Fibroblast of skin of left quadriceps (primary cell): Measurements from ENCODE around the gene PLA2G15.

Experiments used
- DNase-seq, 2 experiments: peaks; one replicate each; pipeline ENCODE4 v3.0.0-alpha.2; 2013; ENCODE audit warnings: low read depth in 2 of 2

PLA2G15 gene, protein sequence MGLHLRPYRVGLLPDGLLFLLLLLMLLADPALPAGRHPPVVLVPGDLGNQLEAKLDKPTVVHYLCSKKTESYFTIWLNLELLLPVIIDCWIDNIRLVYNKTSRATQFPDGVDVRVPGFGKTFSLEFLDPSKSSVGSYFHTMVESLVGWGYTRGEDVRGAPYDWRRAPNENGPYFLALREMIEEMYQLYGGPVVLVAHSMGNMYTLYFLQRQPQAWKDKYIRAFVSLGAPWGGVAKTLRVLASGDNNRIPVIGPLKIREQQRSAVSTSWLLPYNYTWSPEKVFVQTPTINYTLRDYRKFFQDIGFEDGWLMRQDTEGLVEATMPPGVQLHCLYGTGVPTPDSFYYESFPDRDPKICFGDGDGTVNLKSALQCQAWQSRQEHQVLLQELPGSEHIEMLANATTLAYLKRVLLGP

DNA sequence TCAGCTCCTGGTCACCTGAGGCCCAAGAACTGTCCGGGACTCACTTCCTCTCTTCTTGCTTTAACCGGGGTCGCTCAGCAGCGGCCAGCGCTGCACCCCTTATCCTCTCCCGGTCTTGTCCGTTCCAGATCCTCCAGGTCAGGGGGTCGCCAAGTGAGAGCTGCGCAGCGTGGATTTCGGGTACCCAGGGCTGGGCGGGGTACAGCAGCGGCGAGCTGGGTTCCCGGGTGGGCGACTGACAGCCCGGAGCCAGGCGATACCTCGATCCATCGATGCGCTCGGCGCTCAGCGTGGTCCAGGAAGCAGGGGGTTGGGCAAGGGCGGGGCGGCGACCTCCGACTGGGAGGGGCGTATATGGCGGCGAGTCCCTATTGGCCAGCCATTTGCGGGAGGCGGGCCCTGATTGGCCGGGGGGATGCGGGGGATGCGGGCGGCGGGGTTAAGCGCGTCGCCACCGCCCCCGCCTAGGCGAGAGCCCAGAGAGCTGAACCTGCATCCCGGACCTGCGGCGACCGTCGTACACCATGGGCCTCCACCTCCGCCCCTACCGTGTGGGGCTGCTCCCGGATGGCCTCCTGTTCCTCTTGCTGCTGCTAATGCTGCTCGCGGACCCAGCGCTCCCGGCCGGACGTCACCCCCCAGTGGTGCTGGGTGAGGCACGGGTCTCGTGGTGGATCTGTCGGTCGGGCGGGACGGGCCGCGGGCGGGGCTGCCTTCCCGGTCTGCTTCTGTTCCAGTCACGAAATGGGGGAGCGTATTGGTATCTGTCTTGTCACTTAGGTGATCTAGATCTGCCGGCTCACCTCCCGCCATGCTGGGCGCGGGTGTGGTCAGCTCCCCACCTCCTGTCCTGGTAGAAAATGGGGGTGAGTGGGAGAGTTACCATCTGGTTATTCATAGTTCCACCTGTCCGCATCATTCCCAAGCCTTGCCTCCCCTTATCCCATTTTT is at the start of gene PLA2G15:
Gene PLA2G15, plus strand, starts transcription at position 471 of the 951 bp plus-strand sequence. Its CDS starts 54 bp downstream, at position 525.
- peak; percentile 85 to 87 for DNase-seq

DNA sequence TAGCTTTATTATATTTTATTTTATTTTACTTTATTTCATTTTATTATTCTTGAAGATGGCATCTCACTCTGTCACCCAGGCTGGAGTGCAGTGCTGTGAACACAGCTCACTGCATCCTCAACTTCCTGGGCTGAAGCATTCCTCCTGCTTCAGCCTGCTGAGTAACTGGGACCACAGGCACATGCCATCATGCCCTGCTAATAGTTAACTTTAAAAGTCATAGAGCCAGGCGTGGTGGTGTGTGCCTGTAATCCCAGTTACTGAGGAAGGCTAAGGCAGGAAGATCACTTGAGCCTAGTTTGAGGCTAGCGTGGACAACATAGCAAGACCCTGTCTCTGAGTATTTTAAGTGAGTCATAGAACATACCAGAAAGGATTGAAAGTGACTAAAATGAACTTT is 47.9 kb upstream of the PLA2G15 start:
- DNase-seq = no peak

DNA sequence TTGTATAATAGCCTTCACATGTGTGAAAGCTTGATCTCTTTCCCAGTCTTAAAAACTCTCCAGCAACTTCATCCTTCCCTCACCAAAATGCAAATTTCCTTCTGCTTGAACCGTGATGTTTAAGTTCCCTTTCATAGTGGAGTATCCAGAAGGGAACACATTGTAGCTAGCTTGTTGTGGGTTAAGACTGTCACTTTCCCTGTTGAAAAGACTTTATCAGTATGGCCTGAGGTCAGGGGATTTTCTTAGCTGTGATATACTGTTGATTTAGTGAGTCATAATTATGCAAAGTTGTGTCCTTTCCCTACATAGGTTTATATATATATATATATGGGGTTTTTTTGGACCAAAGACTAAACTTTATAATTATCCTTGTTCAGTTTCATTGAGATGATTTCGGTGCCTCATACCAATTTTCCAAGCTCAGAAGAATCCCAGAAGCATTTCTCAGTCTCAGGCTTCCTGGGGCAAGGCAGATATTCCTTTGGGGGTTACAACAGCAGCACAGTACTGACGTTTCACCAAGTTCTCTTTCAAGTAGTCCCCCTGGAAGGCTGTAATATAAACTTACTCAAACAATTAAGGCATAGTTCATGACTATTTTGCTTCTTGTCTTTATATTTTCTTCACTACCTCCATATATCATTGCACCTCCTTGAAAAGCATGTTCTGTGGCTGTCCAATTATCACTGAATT is 44.9 kb upstream of the PLA2G15 start:
- no peak for DNase-seq

DNA sequence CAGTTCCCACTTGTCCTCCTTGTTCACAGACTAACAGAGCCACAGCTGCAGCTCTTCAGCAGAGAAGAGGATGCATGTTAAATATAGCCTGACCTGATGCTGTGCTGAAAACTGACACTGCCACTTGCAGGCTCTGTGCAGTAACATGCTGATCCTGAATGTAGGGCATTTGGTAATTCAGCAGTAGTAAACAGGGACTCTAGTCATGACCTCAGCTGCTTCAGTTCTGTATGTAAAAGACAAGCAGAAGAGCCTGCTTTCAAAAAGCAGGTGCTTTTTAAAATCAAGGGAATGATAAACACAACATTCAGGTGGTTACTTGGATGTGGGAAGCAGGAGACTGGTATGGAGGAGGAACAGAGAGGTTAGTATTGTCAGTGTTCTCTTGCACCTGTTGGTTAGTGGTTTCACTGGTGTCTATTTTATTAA is 43.1 kb upstream of the PLA2G15 start:
- no peak for DNase-seq

DNA sequence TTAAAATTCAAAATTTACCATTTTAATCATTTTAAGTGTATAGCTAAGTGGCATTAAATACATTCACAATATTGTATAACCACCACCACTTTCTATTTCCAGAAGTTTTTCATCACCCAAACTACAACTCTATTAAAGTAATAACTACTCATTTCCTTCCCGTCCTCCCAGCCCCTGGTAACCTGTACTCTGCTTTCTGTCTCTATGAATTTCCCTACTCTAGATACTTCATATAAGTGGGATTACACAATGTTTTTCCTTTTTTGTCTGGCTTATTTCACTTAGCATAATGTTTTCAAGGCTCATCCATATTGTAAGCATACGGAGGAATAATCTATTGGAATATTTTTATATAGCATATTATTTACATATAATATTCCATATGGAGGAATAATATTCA is 38.9 kb upstream of the PLA2G15 start:
- DNase-seq = no peak

DNA sequence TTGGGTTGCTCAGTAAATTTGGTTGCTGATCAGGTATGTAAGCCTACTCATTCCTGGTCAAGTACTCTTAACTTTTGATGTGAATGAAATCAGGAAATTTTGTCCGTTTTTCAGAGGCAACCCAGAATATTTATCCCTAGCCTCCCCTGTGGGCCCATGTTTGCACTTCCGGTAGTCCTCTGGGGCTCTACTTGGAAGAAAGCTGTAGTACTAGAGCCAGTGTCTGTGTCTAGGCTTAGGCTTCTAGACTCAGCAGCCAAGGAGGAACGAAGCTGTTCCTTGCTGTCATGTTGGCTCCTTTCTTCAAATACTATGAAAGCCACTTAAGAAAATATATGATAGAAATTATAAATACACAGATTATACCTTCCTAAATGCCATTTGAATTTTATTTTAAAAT is 30.4 kb upstream of the PLA2G15 start:
- DNase-seq = no peak

DNA sequence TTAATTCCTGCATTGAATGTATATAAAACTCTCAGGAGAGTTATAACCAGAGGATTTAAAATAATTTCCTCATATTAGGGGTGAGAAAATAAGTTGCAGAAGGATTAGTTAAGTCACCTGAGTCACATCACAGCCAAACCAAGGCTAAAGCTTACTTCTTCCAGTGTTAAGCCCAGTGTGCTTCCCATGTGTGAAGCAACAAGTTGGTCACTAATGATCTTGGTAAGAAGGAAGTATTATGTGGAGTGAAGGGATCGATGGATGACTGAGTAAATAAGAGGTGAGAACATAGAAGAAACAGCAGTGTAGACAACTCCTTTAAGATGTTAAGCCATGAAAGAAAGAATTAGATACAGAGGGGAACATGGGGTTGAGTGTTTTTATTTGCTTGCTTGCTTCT is 29.9 kb upstream of the PLA2G15 start:
- DNase-seq = no peak

DNA sequence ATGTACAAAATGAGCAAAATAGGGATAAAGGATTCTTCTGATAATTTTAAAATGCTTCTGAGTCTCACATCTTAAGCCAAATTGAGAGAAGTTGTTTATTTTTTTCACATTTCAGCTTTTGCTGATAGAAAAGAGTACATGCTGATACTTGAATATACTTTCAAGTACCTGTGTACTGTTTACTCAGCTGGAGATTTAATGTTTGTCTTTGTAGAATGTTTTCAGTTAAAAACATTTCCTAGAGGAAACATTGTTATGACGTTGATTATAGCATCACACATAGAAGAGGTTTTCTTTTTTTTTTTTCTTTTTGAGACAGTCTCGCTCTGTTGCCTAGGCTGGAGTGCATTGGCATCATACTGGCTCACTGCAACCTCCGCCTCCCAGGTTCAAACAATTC is 28.9 kb upstream of the PLA2G15 start:
- no peak for DNase-seq

DNA sequence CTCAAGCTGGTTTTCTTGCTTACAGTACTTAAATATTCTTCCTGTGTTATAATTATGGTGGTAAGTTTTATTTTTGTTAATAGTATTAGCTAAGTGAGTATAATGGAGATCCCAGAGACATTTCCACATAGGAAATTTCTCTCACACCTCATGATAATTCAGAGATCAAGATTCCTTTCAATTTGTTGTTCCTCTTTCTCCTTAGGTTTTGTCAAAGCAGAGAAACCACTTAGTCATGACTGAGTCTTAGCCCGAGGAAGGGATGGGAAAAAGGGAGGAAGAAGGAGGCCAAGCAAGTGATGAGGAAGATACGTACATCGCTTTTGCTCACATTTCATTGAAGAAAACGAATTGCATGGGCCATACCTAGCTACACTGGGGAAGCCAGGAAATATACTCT is 27.7 kb upstream of the PLA2G15 start:
- no peak for DNase-seq

DNA sequence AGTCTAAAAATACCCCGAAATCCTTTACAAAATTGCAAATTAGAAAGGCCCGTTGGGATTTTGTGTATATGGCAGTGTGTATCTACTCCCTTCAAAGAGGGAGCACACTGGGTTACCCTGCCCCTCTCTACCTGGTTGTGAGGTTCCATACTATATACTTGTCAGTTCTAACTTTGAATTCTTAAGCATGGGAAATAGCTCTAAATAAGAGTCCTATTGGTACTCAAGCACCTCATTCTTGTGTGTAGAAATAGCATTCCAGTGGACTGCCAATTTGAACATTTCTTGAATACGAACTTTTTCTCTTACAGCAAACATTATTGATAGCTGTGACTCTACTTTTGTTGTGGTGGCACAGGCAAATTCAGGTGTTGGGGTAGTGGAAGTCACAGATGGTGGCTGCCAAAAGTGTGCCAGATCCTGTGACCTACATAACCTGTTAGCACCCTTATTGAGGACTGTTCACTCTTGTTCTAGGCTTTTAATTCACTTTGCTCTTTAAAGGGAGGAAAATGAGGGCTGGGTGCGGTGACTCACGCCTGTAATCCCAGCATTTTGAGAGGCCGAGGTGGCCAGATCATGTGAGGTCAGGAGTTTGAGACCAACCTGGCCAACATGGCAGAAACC is 25.3 kb upstream of the PLA2G15 start:
- no peak for DNase-seq

DNA sequence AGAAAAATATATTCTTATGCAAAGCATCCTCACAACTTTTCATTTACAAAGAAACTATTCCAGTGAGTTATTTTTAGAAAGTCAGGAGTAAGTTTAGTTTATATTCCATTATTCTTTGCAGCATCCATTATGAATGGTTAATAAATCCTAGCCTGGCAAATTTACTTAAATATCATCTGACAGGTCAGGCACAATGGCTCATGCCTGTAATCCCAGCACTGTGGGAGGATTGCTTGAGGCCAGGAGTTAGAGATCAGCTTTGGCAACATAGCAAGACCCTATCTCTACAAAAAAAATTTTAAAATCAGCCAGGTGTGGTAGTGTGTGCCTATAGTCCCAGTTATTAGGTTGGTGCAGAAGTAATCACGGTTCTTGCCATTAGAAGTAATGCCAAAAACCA is 22.1 kb upstream of the PLA2G15 start:
- no peak for DNase-seq

DNA sequence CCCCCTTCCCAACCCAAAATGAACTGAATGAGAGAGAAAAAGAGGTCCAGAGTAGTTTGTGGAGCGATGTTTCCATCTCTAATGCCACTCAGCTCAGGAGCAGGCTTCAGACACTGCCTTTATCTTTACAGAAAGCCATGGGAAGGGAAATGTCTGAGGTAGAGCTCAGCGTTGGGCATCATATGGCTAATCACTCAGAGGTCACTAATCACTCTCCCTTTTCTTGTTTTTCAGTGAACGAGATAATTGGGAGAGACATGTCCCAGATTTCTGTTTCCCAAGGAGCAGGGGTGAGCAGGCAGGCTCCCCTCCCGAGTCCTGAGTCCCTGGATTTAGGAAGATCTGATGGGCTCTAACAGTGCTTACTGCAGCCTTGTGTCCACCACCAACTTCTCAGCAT is 19.1 kb upstream of the PLA2G15 start:
- no peak for DNase-seq

DNA sequence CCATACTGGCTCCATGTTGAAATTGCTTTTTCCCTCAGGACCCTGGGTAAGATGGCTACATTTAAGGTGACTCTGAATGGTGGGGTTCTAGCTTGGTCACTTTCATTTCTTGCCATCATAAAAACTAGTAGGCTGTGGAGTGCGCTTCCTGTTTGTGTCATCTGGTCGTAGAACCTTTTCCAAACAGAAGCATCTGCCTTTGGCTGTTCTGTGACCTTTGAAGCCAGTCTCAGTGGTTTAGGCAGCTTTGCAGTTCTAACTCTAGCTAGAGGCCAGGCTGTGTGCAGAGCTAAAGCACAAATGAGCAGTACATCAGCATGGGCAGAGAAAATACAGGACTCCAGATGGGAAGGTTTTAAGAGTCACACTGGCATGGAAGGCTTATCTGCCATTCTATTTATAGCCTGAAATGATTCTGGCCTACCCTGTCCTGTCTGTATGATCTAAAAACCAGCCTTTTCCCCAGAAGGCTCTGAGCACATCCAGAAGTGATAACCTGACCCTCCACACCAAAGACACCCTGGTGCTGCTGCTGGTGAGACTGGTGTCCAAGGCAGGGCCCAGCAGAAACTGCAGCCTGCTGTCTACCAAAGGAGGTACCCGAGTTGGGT is 17.9 kb upstream of the PLA2G15 start:
- no peak for DNase-seq

DNA sequence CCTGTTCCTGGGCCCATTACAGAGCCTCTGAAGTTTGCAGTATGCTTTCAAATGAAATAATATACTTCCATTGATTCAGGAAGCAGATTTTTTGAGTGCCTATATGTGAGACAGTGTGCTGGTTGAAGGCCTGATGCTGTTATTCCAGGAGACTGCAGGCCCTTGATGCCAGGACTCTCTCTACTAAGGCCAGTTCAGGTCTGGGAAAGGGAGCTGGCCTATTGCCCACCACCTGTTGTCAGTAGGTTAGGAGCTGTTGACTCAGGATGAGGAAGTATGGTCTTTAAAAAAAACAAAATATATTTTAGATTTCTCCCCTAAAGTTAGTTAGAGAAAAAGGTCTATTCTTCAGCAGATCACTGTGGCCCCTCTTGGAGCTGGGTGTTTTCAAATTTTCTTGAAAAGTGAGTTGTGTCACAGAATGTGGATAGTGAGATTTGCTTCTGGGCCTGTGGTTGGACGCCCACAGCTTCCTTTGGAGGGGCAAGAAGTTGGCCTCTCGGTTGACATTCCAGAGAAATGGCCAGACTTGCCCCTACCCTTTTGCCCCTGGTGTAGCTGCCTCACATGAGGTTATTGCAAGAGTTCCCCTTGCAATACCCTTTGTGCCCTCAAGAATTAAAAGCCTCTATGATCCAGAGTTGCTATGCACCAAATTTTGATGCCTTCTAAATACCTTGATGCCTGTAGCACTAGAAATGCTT is 17.2 kb upstream of the PLA2G15 start:
- no peak for DNase-seq

DNA sequence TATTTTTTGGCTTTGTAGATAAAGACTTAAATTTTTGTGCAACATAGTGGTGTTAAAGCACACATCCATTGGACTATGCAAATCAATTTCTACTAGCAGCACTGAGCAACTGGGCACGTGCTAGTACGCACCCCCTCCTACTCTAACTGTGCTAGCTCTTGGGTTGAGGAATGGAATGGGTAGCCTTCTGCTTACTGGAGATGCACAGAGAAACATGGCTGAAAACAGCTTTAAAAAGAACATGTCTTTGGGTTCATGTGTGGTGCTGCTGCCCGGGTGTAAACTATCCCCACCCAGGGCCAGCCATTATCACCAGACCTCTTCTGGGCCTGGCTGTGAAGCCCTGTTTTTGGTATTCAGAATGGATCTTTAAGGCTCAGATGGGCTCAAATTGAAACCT is 16.5 kb upstream of the PLA2G15 start:
- DNase-seq = no peak

DNA sequence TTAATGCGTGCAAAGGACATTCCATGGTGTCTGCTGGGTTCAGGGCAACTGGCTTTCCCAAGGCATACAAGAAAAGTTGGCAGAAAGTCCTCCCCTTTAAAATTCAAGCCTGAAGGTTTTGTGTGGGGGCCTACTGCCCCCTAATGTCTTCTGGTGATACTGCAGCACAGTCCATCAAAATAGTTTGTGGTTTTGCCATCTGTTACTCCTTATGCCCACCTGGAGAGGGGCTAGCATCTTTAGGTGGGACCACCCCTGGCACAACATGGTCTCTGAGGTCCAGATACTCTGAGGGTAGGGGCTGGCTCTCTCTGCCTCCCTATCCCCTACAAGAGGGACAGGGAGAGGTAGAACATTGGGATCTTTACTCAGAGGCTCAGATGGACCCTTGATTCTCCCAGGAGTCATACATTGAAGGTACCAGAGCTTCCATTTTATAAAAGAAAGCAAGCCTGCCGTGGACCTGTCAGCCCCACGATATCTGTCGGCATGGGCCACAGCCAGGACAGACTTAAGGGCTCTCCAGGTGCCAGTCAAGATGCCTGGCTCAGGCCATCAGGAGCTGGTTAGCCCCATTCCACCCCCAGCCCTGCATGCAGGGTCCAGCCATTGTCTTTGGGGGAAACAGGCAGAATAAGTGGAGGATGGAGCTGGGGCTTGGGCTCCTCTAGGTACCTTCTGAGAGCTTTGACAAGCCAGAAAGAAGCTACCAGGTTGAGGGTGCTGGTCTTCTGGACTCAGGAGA is 15.6 kb upstream of the PLA2G15 start:
- peak; percentile 26 to 34 for DNase-seq

DNA sequence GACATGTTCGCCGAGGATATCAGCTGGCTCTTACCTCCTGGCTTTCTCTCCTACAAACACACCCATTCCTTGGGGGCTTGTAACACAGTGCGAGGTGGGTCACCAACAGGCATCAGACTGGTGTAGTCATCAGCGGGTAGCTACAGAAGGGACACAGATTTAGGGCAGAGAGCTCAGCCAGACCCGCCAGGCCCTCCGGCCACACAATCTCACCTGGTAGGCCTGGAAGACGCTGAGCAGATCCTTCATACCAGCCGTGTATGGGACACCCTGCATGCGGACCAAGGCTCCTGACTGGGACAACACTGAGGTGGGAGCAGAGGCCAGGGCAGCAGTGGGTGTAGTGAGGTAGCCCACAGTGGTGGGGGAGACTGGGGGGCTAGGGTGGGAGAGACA is 15.0 kb upstream of the PLA2G15 start:
- no peak for DNase-seq

DNA sequence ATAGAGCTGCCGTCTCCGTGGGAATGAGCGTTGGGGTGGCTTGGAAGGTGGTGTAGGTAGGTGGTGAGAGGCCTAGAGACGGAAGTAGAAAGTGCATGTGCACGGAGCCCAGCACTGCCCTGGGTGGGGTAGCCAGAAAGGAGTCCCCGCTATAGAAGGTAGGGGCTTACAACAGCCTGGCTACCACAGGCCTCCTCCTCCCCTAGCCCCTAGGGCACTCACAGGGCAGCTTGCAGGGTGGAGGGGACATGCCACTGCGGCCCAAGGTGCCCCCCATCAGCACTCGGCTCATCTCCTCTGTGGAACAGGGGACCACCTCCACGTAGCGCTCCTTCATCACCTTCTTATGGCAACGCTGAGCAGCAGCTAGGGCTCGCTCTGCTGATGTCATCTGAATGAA is 14.2 kb upstream of the PLA2G15 start:
- DNase-seq = no peak

DNA sequence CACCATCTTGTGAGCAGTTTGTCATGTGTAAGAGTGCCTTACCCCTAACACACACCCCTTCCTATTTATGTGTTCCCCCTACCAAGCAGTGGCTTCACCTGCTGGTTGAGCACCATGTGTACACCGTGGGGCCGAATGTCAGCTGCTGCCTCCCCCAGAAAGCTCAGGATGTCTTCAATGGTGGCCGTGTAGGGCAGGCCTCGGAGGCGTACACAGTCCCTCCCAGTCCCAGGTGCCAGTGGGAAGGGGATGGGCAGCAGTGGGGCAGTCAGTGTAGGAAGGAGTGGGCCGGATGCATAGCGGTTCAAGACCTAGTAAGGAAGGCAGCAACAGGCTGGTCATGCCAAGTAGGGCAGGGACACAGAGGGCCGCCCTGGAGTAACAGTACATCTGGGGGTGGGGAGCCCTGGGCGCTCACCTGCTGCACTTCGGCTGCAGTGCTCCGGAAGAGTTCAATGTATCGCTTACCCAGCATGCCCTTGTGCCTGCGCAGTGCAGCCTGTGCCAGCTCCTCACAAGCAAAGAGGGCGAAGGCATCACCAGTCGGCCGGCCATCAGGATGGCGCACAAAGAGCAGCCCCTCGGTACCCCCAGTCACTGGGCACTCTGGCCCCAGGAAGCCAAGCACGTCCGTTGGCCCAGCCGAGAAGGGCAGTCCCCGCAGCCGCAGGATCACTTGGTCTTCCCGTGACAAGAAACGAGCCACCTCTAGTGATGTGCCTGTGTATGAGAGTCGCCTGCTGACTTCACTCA is 13.6 kb upstream of the PLA2G15 start:
- no peak for DNase-seq
